Keratinocyte (primary cell): ENCODE measurements around the gene ZNF24. TPM values are rescaled to one million over a fixed set of nuclear protein-coding genes. Genes with fewer than 3 reads are reported as not detected.

Experiments
- DNase-seq: peaks from one replicate; pipeline ENCODE4 v3.0.0-alpha.2; 2011; ENCODE audit warnings: low read depth, missing footprints, low spot score
- FAIRE-seq: peaks from 2 replicates; lab custom pipeline; 2011; peaks lifted over from hg19 to GRCh38; lab: Jason Lieb, UNC
- H2AFZ ChIP-seq: 2 replicates; pipeline ENCODE4 v1.6.0; 2012; ENCODE audit warnings: low read length, control low read depth, inconsistent platforms; ENCODE audit not compliant: control insufficient read depth
- H3K27ac ChIP-seq: 2 replicates; pipeline ENCODE4 v1.5.1; 2011; ENCODE audit warnings: low read length; ENCODE audit not compliant: control insufficient read depth, insufficient read depth
- H3K27me3 ChIP-seq: 3 replicates; pipeline ENCODE4 v1.6.0; 2011; ENCODE audit warnings: low read length; ENCODE audit not compliant: control insufficient read depth, insufficient read depth; ENCODE audit errors: extremely low read depth
- H3K36me3 ChIP-seq, 2 experiments: 2 replicates in 1 of 2; 3 replicates in 1 of 2; pipeline ENCODE4 v1.5.1; 2011; ENCODE audit warnings: low read length in 2 of 2, mild to moderate bottlenecking in 1 of 2; ENCODE audit not compliant: control insufficient read depth in 2 of 2, insufficient read depth in 2 of 2; ENCODE audit errors: extremely low read depth in 1 of 2
- H3K4me1 ChIP-seq: 3 replicates; pipeline ENCODE4 v1.5.1; 2011; ENCODE audit warnings: low read length; ENCODE audit not compliant: control insufficient read depth, insufficient read depth; ENCODE audit errors: extremely low read depth
- H3K4me2 ChIP-seq: 3 replicates; pipeline ENCODE4 v1.6.0; 2011; ENCODE audit warnings: low read depth, low read length; ENCODE audit not compliant: control insufficient read depth, insufficient read depth; ENCODE audit errors: extremely low read depth
- H3K4me3 ChIP-seq, 3 experiments: fragments of 200-600 bp in 1 of 3; sonication (generic) in 1 of 3; 2 replicates in 2 of 3; 3 replicates in 1 of 3; pipeline ENCODE4 v1.5.1; 2011 to 2016; ENCODE audit warnings: low read length in 3 of 3, mild to moderate bottlenecking in 3 of 3, control low read depth in 2 of 3, inconsistent platforms in 1 of 3, low read depth in 1 of 3, mixed read lengths in 1 of 3, mixed run types in 1 of 3, moderate library complexity in 1 of 3; ENCODE audit not compliant: control insufficient read depth in 2 of 3, insufficient read depth in 2 of 3; ENCODE audit errors: extremely low read depth in 1 of 3
- H3K79me2 ChIP-seq: 2 replicates; pipeline ENCODE4 v1.6.0; 2012; ENCODE audit warnings: low read length; ENCODE audit not compliant: control insufficient read depth, insufficient read depth
- H3K9ac ChIP-seq: 3 replicates; pipeline ENCODE4 v1.6.0; 2011; ENCODE audit warnings: low read length; ENCODE audit not compliant: control insufficient read depth, insufficient read depth; ENCODE audit errors: extremely low read depth
- H3K9me1 ChIP-seq: 3 replicates; pipeline ENCODE4 v1.6.0; 2011; ENCODE audit warnings: low read length; ENCODE audit not compliant: control insufficient read depth, insufficient read depth; ENCODE audit errors: extremely low read depth
- H3K9me3 ChIP-seq: 2 replicates; pipeline ENCODE4 v1.5.1; 2012; ENCODE audit warnings: low read depth, low read length; ENCODE audit not compliant: control insufficient read depth
- H4K20me1 ChIP-seq: 3 replicates; pipeline ENCODE4 v1.6.0; 2011; ENCODE audit warnings: low read length; ENCODE audit not compliant: control insufficient read depth, insufficient read depth; ENCODE audit errors: extremely low read depth
- EZH2 ChIP-seq: IDR thresholded peaks from one replicate; pipeline ENCODE4 v1.6.1; 2012; ENCODE audit warnings: inconsistent platforms, mild to moderate bottlenecking, low read length, moderate library complexity
- dilution Hi-C: fragments of 300-500 bp; cut with MboI; formaldehyde crosslinking; loops from one replicate; pipeline ENCODE4 v1.7.0; 2020; ENCODE audit warnings: low sequenced_read_pairs; ENCODE audit not compliant: extremely low pct_ligation_motif_present
- polyA plus RNA-seq, 5 experiments: library from polyadenylated mRNA; depleted of rRNA in 3 of 5; stranded (reverse) in 3 of 5; stranded (forward) in 1 of 5; unstranded in 1 of 5; fragments of >200 nt; gene quantifications; 1 replicate in 1 of 5; 2 replicates in 3 of 5; 3 replicates in 1 of 5; pipeline versions ENCODE4 v1.2.1 to v1.2.3, GENCODE V29; 2011 to 2012; ENCODE audit warnings: missing spikeins in 2 of 5, low read depth in 1 of 5, low replicate concordance in 1 of 5
- TF ChIP-seq, protein P1 (sequence below), 3 experiments: IDR thresholded peaks in 1 of 3; conservative IDR thresholded peaks in 1 of 3; optimal IDR thresholded peaks in 1 of 3; 2 replicates in 2 of 3; 3 replicates in 1 of 3; pipeline versions ENCODE3 to v1.5.1; 2011; ENCODE audit warnings: low read length in 3 of 3, mild to moderate bottlenecking in 3 of 3, moderate library complexity in 2 of 3, control low read depth in 1 of 3, inconsistent platforms in 1 of 3; ENCODE audit not compliant: insufficient read depth in 2 of 3; ENCODE audit errors: extremely low read depth in 1 of 3

Gene ZNF24
- polyA plus RNA-seq, 1 donor (not counting 4 experiments of a cell fraction or from before 2014, with no cell fraction given), result 20.3 TPM

DNA sequence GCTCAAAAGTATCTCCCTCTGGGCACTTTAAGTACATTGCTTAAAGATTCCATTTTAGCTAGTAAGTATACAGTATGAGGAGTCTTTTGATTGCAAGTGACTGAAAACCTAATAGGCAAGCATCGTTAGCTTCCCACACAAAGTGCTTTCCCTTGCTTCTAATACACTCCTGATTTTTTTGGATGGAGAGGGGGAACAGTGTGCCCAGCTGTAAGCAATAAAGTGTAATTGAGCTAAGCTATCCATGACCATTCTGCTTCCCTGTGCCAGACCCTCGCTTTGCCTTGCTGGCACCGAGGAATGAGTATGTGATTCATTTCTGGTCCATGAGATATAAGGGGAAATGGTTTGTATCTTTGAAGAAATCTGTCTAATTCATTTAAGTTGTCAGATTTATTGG, 3.8 kb upstream of the ZNF24 start:
- peaks cover 3% of the 10 kb centered on the region for H3K4me1 ChIP-seq
- TF ChIP-seq, protein P1, sequence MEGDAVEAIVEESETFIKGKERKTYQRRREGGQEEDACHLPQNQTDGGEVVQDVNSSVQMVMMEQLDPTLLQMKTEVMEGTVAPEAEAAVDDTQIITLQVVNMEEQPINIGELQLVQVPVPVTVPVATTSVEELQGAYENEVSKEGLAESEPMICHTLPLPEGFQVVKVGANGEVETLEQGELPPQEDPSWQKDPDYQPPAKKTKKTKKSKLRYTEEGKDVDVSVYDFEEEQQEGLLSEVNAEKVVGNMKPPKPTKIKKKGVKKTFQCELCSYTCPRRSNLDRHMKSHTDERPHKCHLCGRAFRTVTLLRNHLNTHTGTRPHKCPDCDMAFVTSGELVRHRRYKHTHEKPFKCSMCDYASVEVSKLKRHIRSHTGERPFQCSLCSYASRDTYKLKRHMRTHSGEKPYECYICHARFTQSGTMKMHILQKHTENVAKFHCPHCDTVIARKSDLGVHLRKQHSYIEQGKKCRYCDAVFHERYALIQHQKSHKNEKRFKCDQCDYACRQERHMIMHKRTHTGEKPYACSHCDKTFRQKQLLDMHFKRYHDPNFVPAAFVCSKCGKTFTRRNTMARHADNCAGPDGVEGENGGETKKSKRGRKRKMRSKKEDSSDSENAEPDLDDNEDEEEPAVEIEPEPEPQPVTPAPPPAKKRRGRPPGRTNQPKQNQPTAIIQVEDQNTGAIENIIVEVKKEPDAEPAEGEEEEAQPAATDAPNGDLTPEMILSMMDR (optimal IDR thresholded peaks at IDR 0.05 in 1 of 3, IDR thresholded peaks at IDR 0.05 in 1 of 3, conservative IDR thresholded peaks at IDR 0.05 in 1 of 3; ENCODE audit: extremely low read depth in 1 of 3, insufficient read depth in 2 of 3, low read length in 3 of 3), result no peak
- no peak for TF ChIP-seq EZH2
- H3K9me1 ChIP-seq, result no peaks in the 10 kb centered on the region
- no peak overlapping the region for H3K4me3 ChIP-seq
- no peak overlapping the region for H3K9ac ChIP-seq
- dilution Hi-C loops, result no loop called here
- peaks cover 8% of the 10 kb centered on the region for H4K20me1 ChIP-seq
- H3K27ac ChIP-seq, result no peak overlapping the region
- peaks cover 4% of the 10 kb centered on the region for H3K9me3 ChIP-seq
- no peaks in the 10 kb centered on the region for H3K27me3 ChIP-seq
- H3K36me3 ChIP-seq, result no peaks in the 10 kb centered on the region
- DNase-seq (no peak), FAIRE-seq (no peak)
- peaks cover 12% of the 10 kb centered on the region for H3K79me2 ChIP-seq
- H2AFZ ChIP-seq, result no peak overlapping the region
- H3K4me2 ChIP-seq, result no peak overlapping the region

GRCh38 chr18:35345950-35346349, 1.7 kb upstream of the ZNF24 start:
- H3K4me2 ChIP-seq, result no peak overlapping the region
- no peak overlapping the region for H3K27ac ChIP-seq

More at GRCh38 chr18:35345950-35346349, 1.7 kb upstream of the ZNF24 start:
- dilution Hi-C loops, result no loop called here
- Histone ChIP-seq H3K36me3 (no peaks in the 10 kb centered on the region), H3K9me3 (no peaks in the 10 kb centered on the region), H3K9me1 (no peaks in the 10 kb centered on the region), H3K79me2 (peaks cover 32% of the 10 kb centered on the region), H3K27me3 (no peaks in the 10 kb centered on the region), H3K4me3 (no peak overlapping the region), H3K9ac (no peak overlapping the region), H3K4me1 (peaks cover 6% of the 10 kb centered on the region), H4K20me1 (peaks cover 13% of the 10 kb centered on the region), H2AFZ (no peak overlapping the region)
- TF ChIP-seq EZH2, result no peak
- TF ChIP-seq, protein P1 (optimal IDR thresholded peaks at IDR 0.05 in 1 of 3, IDR thresholded peaks at IDR 0.05 in 1 of 3, conservative IDR thresholded peaks at IDR 0.05 in 1 of 3; ENCODE audit: extremely low read depth in 1 of 3, insufficient read depth in 2 of 3, low read length in 3 of 3), result no peak
- no peak for DNase-seq
- FAIRE-seq, result no peak
